K562 (cell line): ENCODE results near the gene PAQR4. TPM values are rescaled to one million over a fixed set of nuclear protein-coding genes. Genes with fewer than 3 reads are reported as not detected.

Experiments
- ARID4B ChIP-seq: sonication (generic); formaldehyde crosslinking; IDR thresholded peaks from 2 replicates; pipeline ENCODE4 v1.8.0; 2022; ENCODE audit warnings: mild to moderate bottlenecking, missing genetic modification reagents
- BRF1 ChIP-seq: IDR thresholded peaks from 3 replicates; pipeline ENCODE4 v1.6.1; 2011; ENCODE audit warnings: borderline replicate concordance, mild to moderate bottlenecking; ENCODE audit not compliant: insufficient read length; ENCODE audit errors: extremely low read depth
- CTCFL ChIP-seq: IDR thresholded peaks from 2 replicates; pipeline ENCODE4 v1.6.1; 2011; ENCODE audit warnings: borderline replicate concordance, low read depth, mild to moderate bottlenecking, moderate library complexity, low read length; ENCODE audit not compliant: insufficient read depth, poor library complexity, severe bottlenecking
- DDX20 ChIP-seq: fragments of 450-650 bp; IDR thresholded peaks from 2 replicates; pipeline ENCODE4 v1.6.1; 2016; ENCODE audit warnings: missing genetic modification characterization, low read depth, mild to moderate bottlenecking, missing compliant biosample characterization, moderate library complexity
- E2F6 ChIP-seq, 2 experiments: IDR thresholded peaks; 2 replicates each; pipeline ENCODE4 v1.6.1; 2011; ENCODE audit warnings: borderline replicate concordance in 1 of 2, control low read depth in 1 of 2, low read depth in 1 of 2, low read length in 1 of 2, mild to moderate bottlenecking in 1 of 2, mixed read lengths in 1 of 2, moderate library complexity in 1 of 2; ENCODE audit not compliant: insufficient read depth in 1 of 2, insufficient read length in 1 of 2, poor library complexity in 1 of 2, severe bottlenecking in 1 of 2; ENCODE audit errors: extremely low read depth in 1 of 2
- EP300 ChIP-seq: IDR thresholded peaks from 2 replicates; pipeline ENCODE4 v1.6.1; 2012; ENCODE audit warnings: low read length, improper control_type of control experiment
- HNRNPH1 ChIP-seq: fragments of 200-400 bp; formaldehyde crosslinking; optimal IDR thresholded peaks from 2 replicates; pipeline ENCODE3; 2017; ENCODE audit warnings: low read depth, mild to moderate bottlenecking, low read length, moderate library complexity
- MBD1 ChIP-seq: fragments of 250-450 bp; sonication (Bioruptor Pico); IDR thresholded peaks from 2 replicates; pipeline ENCODE4 v1.8.0; 2022; ENCODE audit warnings: inconsistent platforms
- NEUROD1 ChIP-seq: fragments of 150-350 bp; IDR thresholded peaks from 2 replicates; pipeline ENCODE4 v1.6.1; 2014; ENCODE audit warnings: borderline replicate concordance, low read length, low read depth; ENCODE audit not compliant: partially characterized antibody
- TAF7 ChIP-seq: fragments of 450-650 bp; IDR thresholded peaks from 2 replicates; pipeline ENCODE4 v1.6.1; 2016; ENCODE audit warnings: missing genetic modification characterization, missing compliant biosample characterization
- TFAM ChIP-seq: fragments of 250-450 bp; sonication (Bioruptor Pico); conservative IDR thresholded peaks from 2 replicates; pipeline ENCODE4 v1.5.0; 2021; ENCODE audit warnings: mild to moderate bottlenecking, moderate library complexity
- ZBTB26 ChIP-seq: fragments of 450-650 bp; formaldehyde crosslinking; IDR thresholded peaks from 2 replicates; pipeline ENCODE4 v1.4.0; 2022; ENCODE audit warnings: missing genetic modification characterization
- ZNF217 ChIP-seq: sonication (generic); formaldehyde crosslinking; IDR thresholded peaks from 2 replicates; pipeline ENCODE4 v1.8.0; 2022; ENCODE audit warnings: mild to moderate bottlenecking, missing genetic modification reagents
- ZNF431 ChIP-seq: sonication (generic); formaldehyde crosslinking; IDR thresholded peaks from 2 replicates; pipeline ENCODE4 v1.8.0; 2022; ENCODE audit warnings: mild to moderate bottlenecking, missing genetic modification reagents
- polyA plus RNA-seq, 8 experiments: library from polyadenylated mRNA; depleted of rRNA in 4 of 8; stranded (reverse) in 5 of 8; unstranded in 3 of 8; fragments of >200 nt; fragmentation: Nextera tagmentation in 2 of 8; fragmentation: Illumina TruSeq in 1 of 8; extraction: Ambion mirVana in 2 of 8; extraction: Trizol in 1 of 8; gene quantifications; 2 replicates each; pipeline versions ENCODE4 v1.2.1 to v1.2.3, GENCODE V29; 2011 to 2014; ENCODE audit warnings: inconsistent platforms in 1 of 8, missing spikeins in 1 of 8
- total RNA-seq, 7 experiments: library from RNA; depleted of rRNA in 6 of 7; stranded (reverse); fragments of >200 nt in 6 of 7; fragmentation: Illumina TruSeq in 2 of 7; extraction: Trizol in 2 of 7; gene quantifications; 2 replicates each; pipeline versions ENCODE4 v1.2.1 to v1.2.3, GENCODE V29; 2011 to 2021; ENCODE audit warnings: low replicate concordance in 1 of 7

Gene PAQR4
- total and polyA plus RNA-seq, 9 of the 15 experiments (the other 6 are each of a cell fraction or from before 2014, with no cell fraction given): 0.62 to 40.4 (median 19.5) TPM

GRCh38 chr16:3019594-3020246 is 50.6 kb downstream of the PAQR4 start (continued):
- TF ChIP-seq ARID4B (CRISPR knock-in tag) (no peak), DDX20 (tag) (no peak), BRF1 (no peak), TFAM (CRISPR knock-in tag) (no peak), ZNF431 (CRISPR knock-in tag) (no peak), TAF7 (no peak), NEUROD1 (no peak), ZBTB26 (CRISPR knock-in tag) (no peak), EP300 (no peak), CTCFL (no peak), HNRNPH1 (no peak), E2F6 (IDR thresholded peaks at IDR 0.05; ENCODE audit: borderline replicate concordance in 1 of 2, extremely low read depth in 1 of 2, insufficient read depth in 1 of 2, insufficient read length in 1 of 2, low read depth in 1 of 2, low read length in 1 of 2, poor library complexity in 1 of 2, severe bottlenecking in 1 of 2) (no peak), ZNF217 (CRISPR knock-in tag) (no peak), MBD1 (0 out of 2 replicates have a peak, but pooled peaks have one; percentile 19)
